Caco-2 (cell line): Measurements from ENCODE around the gene KRTAP9-7. TPM values are rescaled to one million over a fixed set of nuclear protein-coding genes. Genes with fewer than 3 reads are reported as not detected.

Source experiments
- BruUV-seq: library from RNA; stranded (reverse); fragments of 400-500 nt; replicated peaks from 2 replicates; lab custom pipeline; 2021; lab: Mats Ljungman, UMichigan
- CTCF ChIA-PET: fragments of 300-600 bp; sonication (Branson Sonifier 250); formaldehyde crosslinking; loops from one replicate; lab custom pipeline; 2022; ENCODE audit warnings: antibody characterized with exemption; lab: Charles Lee
- POLR2A ChIA-PET: fragments of 300-600 bp; sonication (Branson Sonifier 250); formaldehyde crosslinking; loops from one replicate; lab custom pipeline; 2022; ENCODE audit warnings: antibody characterized with exemption; lab: Charles Lee
- DNase-seq, 2 experiments: peaks; one replicate each; pipeline versions ENCODE4 v3.0.0 to v3.0.0-alpha.2; 2020 to 2022
- H3K27me3 ChIP-seq: replicated peaks from 2 replicates; pipeline ENCODE4 v1.6.0; 2011; ENCODE audit warnings: low read length; ENCODE audit not compliant: control insufficient read depth, insufficient read depth
- H3K36me3 ChIP-seq: 2 replicates; pipeline ENCODE4 v1.5.1; 2011; ENCODE audit warnings: low read length; ENCODE audit not compliant: control insufficient read depth, insufficient read depth
- H3K4me1 ChIP-seq: fragments of 250-450 bp; sonication (Bioruptor Pico); 2 replicates; pipeline ENCODE4 v1.5.1; 2020; ENCODE audit warnings: mild to moderate bottlenecking
- H3K4me3 ChIP-seq: 2 replicates; pipeline ENCODE4 v1.5.1; 2011; ENCODE audit warnings: low read depth, mild to moderate bottlenecking, control low read depth, low read length
- H3K9me3 ChIP-seq: fragments of 250-450 bp; sonication (Bioruptor Pico); 2 replicates; pipeline ENCODE4 v1.5.1; 2020; ENCODE audit warnings: mild to moderate bottlenecking, moderate library complexity
- H3K27ac Mint-ChIP-seq: one replicate; pipeline ENCODE4 v1.8.0; 2022; ENCODE audit warnings: mixed read lengths; ENCODE audit not compliant: unreplicated experiment
- H3K27me3 Mint-ChIP-seq: one replicate; pipeline ENCODE4 v1.8.0; 2022; ENCODE audit warnings: mixed read lengths; ENCODE audit not compliant: insufficient read depth, unreplicated experiment
- H3K36me3 Mint-ChIP-seq: one replicate; pipeline ENCODE4 v1.8.0; 2022; ENCODE audit warnings: mild to moderate bottlenecking, mixed read lengths; ENCODE audit not compliant: insufficient read depth, unreplicated experiment
- H3K4me1 Mint-ChIP-seq: one replicate; pipeline ENCODE4 v1.8.0; 2022; ENCODE audit warnings: low read depth, mixed read lengths; ENCODE audit not compliant: unreplicated experiment
- H3K4me3 Mint-ChIP-seq: one replicate; pipeline ENCODE4 v1.8.0; 2022; ENCODE audit warnings: mild to moderate bottlenecking, moderate library complexity, mixed read lengths; ENCODE audit not compliant: unreplicated experiment
- H3K9me3 Mint-ChIP-seq: one replicate; pipeline ENCODE4 v1.8.0; 2022; ENCODE audit warnings: mixed read lengths; ENCODE audit not compliant: unreplicated experiment
- intact Hi-C: fragments of 100-400 bp; cut with micrococcal nuclease; formaldehyde crosslinking; loops from one replicate; pipeline ENCODE4 v1.10.0; 2022; ENCODE audit not compliant: unreplicated experiment
- total RNA-seq: library from RNA; stranded (reverse); gene quantifications from 2 replicates; pipeline ENCODE4 v1.2.3, GENCODE V29; 2022
- TF ChIP-seq, protein P1 (sequence below), 2 experiments: fragments of 200-600 bp in 1 of 2; IDR thresholded peaks; 1 replicate in 1 of 2; 2 replicates in 1 of 2; pipeline versions ENCODE4 v1.5.1 to v1.8.0; 2011 to 2022; ENCODE audit warnings: antibody characterized with exemption in 1 of 2, control low read depth in 1 of 2, inconsistent platforms in 1 of 2, low read depth in 1 of 2, low read length in 1 of 2, mild to moderate bottlenecking in 1 of 2, moderate library complexity in 1 of 2; ENCODE audit not compliant: insufficient read depth in 1 of 2, severe bottlenecking in 1 of 2, unreplicated experiment in 1 of 2

Gene KRTAP9-7
- total RNA-seq, 1 experiment from 2014 or later = not detected

DNA sequence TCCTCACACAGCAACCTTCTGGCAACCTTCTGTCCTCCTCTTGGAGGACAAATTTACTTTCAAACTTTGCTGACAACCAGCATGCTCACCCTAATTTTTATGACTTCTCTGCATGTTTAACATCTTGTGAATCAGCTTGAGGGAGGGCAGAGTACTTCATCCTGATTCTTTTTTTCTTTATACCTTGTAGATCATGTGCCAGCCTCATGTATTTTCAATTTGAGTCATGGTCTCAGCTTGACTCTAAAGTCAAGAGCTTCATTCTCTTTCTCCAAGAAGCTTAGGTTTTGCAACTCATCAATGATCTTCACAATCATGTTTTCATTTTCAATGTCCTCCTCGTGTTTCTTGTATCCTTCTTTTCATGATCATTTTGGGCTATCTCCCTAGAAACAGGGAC is 3.6 kb upstream of the KRTAP9-7 start:
- no peak for DNase-seq
- no peaks in the 10 kb centered on the region for H3K27me3 Mint-ChIP-seq
- H3K9me3 Mint-ChIP-seq = no peaks in the 10 kb centered on the region
- no peaks in the 10 kb centered on the region for H3K9me3 ChIP-seq
- ChIA-PET POLR2A (no interaction called here), CTCF (no interaction called here)
- H3K4me3 ChIP-seq = no peak overlapping the region
- intact Hi-C loops = no loop called here
- no TSS peak for BruUV-seq
- no peaks in the 10 kb centered on the region; the same call in 1 of the 2 replicates for H3K4me1 ChIP-seq
- H3K4me1 Mint-ChIP-seq = peaks cover 9% of the 10 kb centered on the region
- no peaks in the 10 kb centered on the region for H3K27me3 ChIP-seq
- no peak overlapping the region for H3K27ac Mint-ChIP-seq
- no peaks in the 10 kb centered on the region for H3K36me3 Mint-ChIP-seq
- H3K36me3 ChIP-seq = no peaks in the 10 kb centered on the region
- no peak overlapping the region for H3K4me3 Mint-ChIP-seq
- TF ChIP-seq, protein P1, sequence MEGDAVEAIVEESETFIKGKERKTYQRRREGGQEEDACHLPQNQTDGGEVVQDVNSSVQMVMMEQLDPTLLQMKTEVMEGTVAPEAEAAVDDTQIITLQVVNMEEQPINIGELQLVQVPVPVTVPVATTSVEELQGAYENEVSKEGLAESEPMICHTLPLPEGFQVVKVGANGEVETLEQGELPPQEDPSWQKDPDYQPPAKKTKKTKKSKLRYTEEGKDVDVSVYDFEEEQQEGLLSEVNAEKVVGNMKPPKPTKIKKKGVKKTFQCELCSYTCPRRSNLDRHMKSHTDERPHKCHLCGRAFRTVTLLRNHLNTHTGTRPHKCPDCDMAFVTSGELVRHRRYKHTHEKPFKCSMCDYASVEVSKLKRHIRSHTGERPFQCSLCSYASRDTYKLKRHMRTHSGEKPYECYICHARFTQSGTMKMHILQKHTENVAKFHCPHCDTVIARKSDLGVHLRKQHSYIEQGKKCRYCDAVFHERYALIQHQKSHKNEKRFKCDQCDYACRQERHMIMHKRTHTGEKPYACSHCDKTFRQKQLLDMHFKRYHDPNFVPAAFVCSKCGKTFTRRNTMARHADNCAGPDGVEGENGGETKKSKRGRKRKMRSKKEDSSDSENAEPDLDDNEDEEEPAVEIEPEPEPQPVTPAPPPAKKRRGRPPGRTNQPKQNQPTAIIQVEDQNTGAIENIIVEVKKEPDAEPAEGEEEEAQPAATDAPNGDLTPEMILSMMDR (IDR thresholded peaks at IDR 0.05; ENCODE audit: insufficient read depth in 1 of 2, low read depth in 1 of 2, low read length in 1 of 2, severe bottlenecking in 1 of 2, unreplicated experiment in 1 of 2) = no peak

DNA sequence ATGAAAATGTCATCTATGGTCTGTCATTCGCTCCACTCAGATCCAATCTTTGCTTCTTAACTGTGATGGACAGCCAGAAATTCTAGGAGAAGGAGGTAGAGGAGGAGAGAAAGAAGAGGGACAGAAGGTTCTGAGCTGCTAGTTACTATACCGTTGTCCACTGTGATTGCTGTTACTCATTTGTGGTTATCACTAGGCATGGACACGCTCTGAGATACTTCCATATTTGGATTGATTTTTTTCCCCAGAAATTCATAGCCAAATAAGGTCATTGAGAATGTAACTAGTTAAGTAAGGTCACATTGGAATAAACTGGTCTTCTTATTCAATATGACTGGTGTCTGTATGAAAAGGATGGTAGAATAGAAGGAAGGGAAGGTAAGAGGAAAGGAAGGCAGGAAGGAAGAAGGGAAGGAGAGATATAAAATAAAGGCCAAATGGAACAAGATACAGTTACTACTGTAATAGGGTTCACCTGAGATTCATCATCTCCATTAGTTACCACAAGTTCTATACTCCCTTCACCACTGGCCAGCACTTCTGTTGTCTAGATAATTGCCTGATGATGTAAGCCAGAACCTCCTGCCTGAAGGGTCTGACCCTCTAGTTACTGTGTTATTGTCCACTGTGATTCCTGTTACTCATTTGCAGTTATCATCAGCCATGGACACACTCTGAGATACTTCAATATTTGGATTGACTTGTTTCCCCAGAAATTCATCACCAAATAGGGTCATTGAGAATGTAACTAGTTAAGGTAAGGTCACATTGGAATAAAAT is 2.9 kb downstream of the KRTAP9-7 start:
- Mint-ChIP-seq H3K27ac (no peak overlapping the region), H3K27me3 (no peaks in the 10 kb centered on the region), H3K4me3 (no peak overlapping the region), H3K4me1 (peaks cover 9% of the 10 kb centered on the region), H3K36me3 (no peaks in the 10 kb centered on the region), H3K9me3 (no peaks in the 10 kb centered on the region)
- TF ChIP-seq, protein P1 (IDR thresholded peaks at IDR 0.05; ENCODE audit: insufficient read depth in 1 of 2, low read depth in 1 of 2, low read length in 1 of 2, severe bottlenecking in 1 of 2, unreplicated experiment in 1 of 2) = no peak
- Histone ChIP-seq H3K9me3 (no peaks in the 10 kb centered on the region), H3K4me3 (no peak overlapping the region), H3K4me1 (peaks cover under 1% of the 10 kb centered on the region), H3K27me3 (no peaks in the 10 kb centered on the region), H3K36me3 (no peaks in the 10 kb centered on the region)
- no TSS peak for BruUV-seq
- intact Hi-C loops = no loop called here
- CTCF ChIA-PET = no interaction called here
- POLR2A ChIA-PET = no interaction called here
- DNase-seq = no peak

- H3K36me3 ChIP-seq = no peaks in the 10 kb centered on the region
- Mint-ChIP-seq H3K9me3 (peaks cover 9% of the 10 kb centered on the region), H3K4me3 (no peak overlapping the region), H3K36me3 (no peaks in the 10 kb centered on the region), H3K27me3 (no peaks in the 10 kb centered on the region), H3K4me1 (peaks cover 34% of the 10 kb centered on the region), H3K27ac (no peak overlapping the region)
- peaks cover 31% of the 10 kb centered on the region for H3K4me1 ChIP-seq
- ChIA-PET POLR2A (no interaction called here), CTCF (no interaction called here)
- BruUV-seq = no TSS peak
- peak in 1 of 2 experiments; percentile 22 for DNase-seq
- TF ChIP-seq, protein P1 (IDR thresholded peaks at IDR 0.05; ENCODE audit: insufficient read depth in 1 of 2, low read depth in 1 of 2, low read length in 1 of 2, severe bottlenecking in 1 of 2, unreplicated experiment in 1 of 2) = no peak
- H3K9me3 ChIP-seq = peaks cover 2% of the 10 kb centered on the region; the same call in 1 of the 2 replicates
- H3K27me3 ChIP-seq = no peaks in the 10 kb centered on the region
- intact Hi-C loops = loop anchor here (10.0 kb wide), 1 partner anchor 219 kb away; the partner anchor contains the start of genes KRTAP2-3 and KRTAP2-4
- no peak overlapping the region for H3K4me3 ChIP-seq
Observed at GRCh38 chr17:41284043-41284442, 8.5 kb downstream of the KRTAP9-7 start.
